Stimulated activated CD4-positive, alpha-beta T cell treated with anti-CD3 and anti-CD28 coated beads, TNF-alpha, amount 100 ng/mL, for 4 hours (primary cell): ENCODE data around the gene COL18A1.
A peak's percentile ranks its signal among the peaks of the same experiment; 100 is the strongest.

ENCODE experiments used
- DNase-seq, 3 experiments: peaks; one replicate each; pipeline ENCODE4 v3.0.0-alpha.2; 2020; ENCODE audit warnings: low read depth in 3 of 3

The COL18A1 gene

DNA sequence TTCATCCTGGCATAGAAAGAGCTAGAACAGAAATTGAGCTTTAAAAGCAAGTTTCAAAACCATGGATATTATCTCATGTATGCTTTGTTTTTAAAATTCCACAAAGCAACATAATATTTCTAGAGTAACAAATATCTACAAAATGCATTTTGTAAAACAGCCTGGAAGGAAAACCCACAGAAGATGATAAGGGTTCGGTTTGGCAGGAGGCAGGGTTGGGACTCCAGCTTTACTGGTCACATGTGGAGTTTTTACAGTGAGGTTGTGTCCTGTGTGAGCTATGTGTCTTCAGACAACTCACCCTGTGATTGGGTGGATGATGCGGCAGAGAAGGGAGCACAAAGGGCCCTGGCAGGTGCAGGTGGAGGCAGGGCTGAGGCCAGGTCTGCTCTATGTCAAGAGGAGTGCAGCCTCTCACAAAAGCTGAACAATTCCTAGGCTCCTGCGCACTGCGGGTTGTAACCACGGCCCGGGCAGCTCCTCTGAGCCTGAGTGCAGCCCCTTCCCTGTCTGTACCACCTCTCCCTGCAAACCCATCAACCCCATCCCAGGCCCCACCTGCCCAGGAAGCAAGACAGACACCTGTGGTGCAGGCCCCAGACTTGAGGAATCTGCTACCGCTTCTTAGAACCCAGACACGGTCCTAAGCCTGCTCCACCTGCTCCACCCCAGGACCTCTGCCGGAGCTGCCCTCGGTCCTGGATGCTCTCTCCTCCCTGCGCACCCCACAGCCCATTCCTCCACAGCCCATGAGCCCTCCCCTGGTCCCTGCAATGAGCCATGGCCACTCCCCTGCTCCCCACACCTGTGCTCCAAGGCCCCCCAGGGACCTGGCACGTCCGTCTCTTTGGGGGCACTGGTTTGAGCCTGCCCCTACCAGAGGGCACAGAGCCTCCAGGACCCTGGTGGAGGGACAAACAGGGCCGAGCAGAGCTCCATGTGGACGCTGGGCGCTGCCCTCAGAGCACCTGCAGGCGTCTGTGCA, 2.8 kb upstream of the COL18A1 start:
- no peak for DNase-seq

DNA sequence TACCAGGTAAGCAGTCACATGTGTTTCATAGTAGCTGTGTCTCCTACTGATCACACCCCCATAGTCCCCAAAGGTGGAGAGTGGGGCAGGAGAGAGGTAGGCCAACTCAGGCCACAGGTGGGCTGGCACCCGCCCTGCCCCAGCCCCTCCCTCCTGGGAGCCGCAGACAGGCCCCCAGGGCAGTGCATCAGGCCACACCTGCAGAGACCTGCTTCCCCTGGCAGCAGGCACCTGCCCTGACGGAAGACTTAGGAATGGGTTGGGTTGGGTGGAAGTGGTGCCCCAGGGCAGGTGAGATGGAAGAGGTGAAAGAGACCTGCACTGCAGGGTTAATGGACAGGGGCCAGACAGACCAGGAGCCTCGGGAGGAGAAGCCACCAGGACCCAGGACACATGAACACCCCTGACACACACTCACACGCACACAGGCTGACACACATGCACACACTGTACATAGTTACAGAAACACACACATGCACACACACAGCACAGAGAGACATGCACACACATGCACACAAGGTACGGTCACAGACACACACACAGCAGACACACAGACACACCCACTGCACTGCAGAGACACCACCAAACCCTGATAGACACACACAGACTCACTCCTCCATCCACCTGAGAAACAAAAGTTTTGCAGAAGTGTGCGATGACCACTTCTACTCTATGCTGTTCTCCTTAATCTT, 1.7 kb upstream of the COL18A1 start:
- no peak for DNase-seq

DNA sequence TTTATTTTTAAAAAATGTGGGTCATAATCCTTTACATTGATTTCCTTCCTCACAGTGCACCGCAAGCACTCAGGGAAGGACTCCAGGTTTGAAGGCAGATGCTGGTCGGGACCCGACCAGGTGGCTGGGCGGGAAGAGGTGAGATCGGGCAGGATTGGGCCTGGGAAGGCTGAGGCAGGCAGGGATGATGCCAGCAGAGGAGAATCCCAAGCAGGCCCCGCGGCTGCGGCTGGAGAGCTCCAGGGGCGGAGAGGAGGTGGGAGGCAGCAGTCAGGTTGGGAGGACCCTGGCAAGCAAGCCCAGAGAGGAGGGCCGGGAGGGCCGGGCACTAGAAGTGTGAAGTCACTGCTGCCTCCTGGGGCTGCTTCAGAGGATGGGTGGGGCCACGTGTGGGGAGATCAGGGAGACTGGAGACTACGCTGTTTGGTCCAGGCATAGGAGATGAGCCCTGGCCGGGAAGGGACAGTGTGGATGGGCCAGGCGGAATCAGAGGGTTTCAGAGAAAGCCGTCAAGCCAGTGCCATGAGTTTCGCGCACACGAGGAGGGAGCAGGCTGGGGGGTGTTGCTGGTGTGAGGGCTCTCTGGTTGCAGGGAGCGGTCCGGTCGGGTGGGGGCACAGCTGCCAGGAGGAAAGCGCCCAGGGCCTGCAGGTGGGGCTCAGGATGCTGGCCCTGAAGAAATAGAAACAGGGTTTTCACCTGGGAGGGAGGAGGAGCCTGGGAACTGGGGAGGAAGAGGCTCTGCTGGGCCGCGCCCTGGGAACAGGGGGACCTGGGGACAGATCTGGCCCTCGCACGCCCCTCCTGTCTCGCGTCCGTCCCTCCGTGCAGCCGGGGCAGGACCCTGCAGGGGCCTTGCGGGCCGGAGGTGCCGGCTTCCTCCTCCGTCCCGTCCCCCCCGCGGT, 888 bp upstream of the COL18A1 start:
- no peak for DNase-seq

DNA sequence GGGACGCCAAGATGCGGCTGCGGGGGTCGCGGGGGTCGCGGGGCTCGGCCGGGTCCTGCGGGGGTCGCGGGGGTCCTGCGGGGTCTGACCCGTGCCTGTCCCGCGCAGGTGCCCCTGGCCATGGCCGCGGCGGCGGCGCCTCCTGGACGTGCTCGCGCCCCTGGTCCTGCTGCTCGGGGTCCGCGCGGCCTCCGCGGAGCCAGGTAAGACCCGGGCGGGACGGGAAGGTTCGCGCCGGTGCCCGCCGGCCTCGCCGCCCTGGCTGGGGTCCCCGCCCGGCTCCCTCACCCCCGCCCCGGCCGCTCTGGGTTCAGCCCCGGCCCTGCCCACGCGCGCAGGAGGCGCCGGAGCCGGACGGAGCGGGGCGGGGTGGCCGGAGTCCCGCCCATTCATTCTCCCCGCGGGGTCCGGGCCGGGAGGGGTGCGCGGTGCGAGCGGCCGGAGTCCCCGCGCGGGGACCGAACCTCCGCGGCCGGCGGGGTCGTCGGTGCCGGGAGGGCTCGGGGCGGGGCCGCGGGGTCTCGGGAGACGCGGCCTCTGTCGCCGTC, 380 bp downstream of the COL18A1 start:
- no peak for DNase-seq

DNA sequence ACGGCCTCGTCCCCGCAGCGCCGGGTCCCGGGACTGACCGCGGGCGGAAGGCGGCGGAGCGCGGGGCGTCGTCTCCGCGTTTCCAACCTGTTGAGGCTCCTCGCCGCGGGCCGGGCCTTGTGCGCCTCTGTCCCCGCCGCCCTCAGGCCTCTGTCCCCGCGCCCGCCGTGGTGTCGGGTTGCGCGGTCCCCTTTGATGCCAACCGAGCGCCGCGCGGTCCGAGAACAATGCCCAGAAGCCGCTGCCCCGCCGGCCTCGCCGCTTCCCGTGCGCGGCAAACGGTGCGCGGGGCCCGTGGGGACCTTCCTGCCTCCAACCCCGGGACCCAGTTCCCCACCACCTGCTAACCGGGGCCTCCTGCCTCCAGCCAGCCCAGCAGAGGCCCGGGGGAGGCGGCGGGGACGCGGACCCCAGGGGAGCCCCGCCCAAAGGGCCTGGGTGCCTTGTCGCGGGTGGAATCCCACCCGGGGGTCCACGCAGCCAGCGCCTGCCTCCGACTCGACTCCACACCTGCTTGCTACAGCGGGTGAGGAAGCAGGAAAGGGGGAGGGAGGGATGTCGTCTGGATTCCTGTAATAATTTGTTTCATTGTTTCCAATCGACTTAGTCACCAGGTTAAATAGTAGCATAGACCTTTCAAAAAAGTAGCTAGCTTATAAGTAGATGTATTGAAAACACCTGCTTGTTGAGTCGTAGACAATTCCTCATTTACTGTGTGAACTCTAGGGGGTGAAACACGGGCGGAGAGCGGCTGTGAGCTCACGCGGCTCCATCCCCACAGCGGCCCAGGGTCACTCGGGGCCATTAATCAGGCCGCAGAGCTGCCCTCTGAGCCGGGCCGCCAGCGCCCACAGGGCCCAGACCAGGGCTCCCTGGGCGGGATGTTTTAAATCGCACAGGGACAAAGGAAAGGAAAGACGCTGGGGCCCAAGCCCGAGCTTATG, 1.1 kb downstream of the COL18A1 start:
- DNase-seq = peak in 2 of 3 experiments; percentile 10 to 18

DNA sequence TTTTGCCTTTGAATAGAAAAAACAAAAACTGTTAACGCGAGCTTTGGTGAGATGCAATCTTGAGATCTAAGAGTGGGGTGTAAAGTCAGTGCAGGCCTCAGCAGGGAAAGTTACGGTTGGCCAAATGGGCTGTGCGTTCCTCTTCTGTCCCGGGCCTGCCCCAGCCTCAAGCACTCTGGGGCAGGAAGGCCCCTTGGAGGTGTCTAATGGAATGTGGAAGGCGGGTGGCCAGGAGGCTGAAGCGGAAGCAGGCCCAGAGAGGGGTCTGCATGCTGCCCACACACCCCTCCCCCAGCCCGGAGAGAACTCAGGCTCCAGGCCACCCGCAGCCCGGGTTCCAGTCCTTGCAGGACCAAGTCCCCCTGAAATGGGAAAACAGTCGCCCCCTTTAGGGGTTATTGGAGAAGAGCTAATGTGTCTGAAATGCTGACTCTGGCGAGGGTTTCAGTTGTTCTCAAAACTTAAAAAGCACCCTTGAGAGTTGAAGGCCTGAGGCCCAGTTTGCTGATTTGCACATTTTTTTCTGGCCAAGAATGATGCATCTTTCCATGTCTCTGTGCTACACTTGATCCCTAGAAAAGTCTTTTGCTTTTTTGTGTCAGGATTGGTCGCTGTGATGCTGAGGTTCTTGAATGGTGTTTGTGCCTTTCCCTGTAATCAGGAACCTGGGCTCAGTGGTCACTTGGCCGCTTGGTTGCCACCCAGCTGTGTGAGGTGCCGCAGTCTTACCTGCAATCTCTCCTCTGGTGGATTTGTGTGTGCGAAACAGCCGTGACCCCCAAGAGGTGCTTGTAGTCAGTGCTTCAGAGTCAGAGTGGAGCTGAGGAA, 2.0 kb downstream of the COL18A1 start:
- no peak for DNase-seq

DNA sequence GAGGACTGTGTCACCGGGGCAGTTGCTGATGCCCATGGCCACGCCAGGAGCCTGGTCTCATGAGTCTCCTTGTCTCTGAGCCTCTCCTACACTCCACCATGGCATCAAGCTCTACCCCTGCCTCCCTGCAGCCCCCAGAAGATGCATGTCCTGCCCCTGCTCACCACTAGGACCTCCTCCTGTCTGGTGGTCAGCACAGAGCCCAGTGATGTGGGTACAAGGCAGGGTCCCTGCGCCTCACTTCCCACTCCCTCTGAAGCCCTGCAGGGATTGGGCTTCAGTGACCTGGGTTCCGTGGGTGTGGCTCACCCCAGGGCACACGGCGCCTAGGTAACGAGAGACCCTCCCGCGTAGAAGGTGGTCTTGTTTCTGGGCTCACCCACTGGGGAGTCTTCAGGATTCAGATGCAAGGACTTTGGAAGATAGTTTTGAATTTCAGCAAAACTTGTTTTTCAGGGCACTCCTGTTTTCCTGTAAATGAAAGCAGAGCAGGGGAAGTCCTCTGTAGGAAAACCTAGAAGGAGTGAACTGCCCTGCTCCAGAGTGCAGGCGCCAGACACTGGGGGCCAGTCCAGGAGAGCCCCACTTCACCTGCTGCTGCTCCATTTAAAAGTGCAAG, 2.8 kb downstream of the COL18A1 start:
- no peak for DNase-seq

DNA sequence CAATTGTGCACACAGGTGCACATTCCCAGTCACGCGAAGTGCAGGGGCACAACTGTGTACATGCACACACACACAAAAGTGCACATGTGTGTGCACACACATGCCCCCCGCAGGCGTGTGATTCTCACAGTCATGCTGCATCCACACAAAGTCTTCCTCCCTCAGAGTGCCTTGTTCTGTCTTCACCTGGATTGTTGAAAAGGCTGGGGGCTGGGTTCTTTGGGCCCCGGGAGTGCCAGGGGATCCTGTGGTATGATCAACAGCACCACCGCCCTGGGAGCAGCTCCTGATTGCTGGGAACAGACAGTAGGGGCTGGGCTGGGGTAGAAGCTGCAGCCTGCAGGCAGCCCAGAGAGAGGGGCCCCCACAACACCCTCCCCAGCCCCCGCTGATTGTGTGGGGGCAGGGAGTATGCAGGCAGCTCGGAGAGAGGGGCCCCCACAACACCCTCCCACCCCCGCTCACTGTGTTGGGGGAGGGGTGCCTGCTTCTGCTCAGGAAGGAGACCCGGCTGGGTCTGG, 3.4 kb downstream of the COL18A1 start:
- no peak for DNase-seq

DNA sequence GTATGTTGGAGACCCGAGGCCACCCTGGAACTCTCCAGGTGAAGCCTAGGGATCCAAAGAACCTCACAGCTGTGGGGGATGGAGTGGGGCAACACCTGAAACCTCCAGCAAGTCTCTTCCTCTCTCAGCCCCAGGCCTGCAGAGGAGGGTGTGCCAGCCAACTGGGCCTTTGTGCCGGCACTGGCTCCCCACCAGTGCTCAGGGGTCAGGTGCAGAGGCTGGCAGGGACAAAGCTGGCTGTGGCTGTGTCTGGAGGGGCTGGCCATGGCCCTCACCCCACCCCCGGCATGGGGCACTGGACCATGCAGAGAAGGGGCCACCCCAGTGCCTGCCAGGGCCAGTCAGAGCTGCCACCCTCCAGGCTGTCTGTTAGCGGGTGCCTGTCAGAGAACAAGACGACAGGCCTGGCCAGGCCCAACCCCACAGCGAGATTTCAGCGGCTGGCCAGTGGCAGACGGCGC, 3.9 kb downstream of the COL18A1 start:
- no peak for DNase-seq

DNA sequence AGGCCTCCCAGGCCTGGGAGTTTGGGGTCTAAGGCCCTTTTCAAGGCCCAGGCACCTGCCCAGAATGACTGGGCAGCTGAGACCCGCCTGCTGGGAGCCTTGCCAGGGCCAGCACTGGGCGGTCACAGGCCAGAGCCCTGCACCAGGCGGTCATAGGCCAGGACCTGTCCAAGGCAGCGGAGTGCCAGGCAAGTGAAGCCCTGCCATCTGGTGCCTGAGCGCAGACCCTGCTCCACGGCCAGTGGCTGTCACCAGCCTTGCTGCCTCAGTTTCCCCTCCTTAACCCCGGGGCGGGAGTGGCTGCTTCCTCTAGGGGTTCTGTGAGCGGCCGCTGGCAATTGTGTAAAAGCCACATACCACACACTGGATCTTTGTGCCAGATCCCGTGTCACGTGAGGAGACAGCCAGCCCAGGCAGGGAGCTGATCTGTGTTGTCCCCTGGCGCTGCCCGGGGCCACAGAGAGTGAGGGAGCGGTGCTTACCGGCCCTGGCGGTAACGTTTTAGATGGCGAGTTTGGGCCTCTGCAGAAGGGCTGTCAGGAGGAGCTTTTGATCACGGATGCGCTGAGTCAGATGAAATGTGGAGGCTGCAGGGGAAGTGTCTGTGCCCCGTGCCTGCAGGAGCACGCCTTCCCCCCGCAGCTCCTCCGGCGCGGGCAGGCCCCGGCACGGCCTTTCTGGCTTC, 4.6 kb downstream of the COL18A1 start:
- DNase-seq = no peak

DNA sequence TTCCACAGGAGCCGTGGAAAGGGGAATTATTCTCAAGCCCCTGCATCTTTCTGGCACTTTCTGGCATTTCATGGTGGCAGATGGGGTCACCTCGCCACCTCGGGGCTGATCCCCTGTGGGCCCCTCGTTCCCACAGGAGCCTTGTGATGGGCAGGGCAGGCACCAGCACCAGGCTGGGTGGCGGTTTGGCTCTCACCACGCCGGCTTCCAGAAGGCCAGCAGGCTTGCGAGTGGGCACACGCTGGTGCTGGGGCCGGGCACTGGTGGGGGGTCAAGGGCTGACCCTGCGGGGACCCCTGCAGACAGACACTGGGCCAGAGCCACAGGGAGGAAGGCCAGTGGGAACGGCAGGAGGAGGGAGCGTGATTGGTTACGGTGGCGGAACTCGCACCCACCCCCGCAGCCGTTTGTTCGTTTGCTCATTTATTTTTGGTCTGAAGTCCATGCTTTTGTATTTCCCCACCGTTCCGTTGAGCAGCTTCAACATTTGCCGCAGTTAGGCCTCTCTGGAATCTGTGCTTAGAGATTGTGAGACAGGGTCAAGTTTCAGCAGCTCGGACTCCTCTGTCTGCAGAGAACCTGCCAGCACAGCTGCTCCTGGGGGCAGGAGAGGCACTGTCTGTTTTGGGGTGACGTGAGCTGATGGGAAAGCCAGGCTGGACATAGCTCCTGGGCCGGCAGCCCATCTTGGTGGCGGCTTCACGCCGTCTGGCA, 5.3 kb downstream of the COL18A1 start:
- DNase-seq = no peak

DNA sequence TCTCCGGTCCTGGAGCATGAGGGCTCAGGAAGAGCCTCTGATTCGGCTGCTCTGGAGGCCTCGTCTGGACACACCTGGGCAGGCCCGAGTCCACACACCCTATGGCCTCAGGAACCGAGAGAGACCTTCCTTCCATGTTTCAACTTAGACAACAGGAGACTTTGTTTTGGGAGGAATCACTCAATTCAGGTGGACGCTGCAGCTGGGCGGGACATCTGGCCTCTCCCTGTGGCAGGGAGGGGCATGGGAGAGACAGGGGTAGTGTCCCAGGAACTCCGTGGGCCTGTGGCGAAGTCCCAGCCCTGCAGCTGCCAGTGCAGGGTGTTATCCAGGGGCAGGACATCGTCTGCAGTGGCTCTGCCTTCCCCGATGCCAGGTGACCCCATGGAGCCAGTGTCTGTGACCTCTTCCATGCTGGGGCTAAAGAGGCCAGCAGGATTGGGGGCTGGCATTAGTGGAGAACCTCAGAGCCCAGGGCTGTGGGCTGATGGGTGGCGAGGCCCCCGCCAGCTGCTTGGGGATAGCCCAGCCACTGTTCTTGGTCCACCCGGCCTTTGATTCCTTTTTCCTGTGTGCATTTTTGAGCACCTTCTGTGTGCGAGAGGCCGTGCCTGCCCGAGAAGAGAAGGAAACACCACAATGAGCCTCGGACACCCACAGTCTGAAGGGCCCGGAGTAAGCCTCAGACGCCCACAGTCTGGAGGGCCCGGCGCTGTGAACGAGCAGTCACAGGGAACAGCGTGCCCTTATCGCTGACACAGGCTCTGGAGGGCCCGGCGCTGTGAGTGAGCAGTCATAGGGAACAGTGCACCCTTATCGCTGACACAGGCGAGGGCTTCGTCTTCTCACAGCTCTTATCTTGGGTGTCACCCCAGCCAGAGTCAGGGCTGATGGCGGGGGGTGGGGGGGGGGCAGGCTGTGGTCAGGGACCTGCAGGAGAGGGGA, 6.2 kb downstream of the COL18A1 start:
- no peak for DNase-seq

DNA sequence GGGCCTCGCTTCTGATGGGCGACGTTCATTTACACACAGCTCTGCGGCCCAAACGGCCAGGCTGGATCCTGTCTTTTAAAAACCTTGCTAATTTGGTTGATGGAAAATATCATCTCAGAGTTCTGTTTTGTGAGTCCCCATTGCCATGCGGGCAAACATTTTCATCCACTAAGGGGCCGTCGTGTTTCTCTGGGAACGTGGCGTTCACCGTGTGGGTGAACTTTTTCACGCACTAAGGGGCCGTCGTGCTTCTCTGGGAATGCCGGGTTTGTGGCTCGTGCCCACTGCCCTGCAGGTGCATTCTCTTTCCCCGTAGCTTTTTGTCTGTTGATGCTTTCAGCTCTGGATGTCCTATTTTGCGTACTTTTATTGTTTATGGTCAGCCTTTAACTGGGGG, 6.8 kb downstream of the COL18A1 start:
- DNase-seq = no peak

DNA sequence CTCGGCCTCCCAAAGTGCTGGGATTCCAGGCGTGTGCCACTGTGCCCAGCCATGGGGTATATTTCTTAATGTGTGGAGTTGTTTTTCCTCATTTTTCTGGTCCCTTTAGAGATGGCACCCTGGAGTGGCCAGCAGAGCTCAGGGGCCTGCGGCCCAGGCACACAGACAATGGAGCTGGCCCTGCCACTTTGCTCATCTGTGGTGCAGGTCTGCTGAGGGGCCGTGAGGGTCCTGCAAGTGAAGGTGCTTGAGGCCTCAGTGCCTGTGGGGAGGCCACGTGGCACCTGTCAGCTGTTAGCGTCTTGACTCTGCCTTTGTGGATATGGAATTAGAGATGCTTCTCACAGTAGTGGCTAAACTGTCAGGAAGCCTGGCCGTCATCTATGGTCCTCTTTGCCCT, 7.5 kb downstream of the COL18A1 start:
- no peak for DNase-seq

DNA sequence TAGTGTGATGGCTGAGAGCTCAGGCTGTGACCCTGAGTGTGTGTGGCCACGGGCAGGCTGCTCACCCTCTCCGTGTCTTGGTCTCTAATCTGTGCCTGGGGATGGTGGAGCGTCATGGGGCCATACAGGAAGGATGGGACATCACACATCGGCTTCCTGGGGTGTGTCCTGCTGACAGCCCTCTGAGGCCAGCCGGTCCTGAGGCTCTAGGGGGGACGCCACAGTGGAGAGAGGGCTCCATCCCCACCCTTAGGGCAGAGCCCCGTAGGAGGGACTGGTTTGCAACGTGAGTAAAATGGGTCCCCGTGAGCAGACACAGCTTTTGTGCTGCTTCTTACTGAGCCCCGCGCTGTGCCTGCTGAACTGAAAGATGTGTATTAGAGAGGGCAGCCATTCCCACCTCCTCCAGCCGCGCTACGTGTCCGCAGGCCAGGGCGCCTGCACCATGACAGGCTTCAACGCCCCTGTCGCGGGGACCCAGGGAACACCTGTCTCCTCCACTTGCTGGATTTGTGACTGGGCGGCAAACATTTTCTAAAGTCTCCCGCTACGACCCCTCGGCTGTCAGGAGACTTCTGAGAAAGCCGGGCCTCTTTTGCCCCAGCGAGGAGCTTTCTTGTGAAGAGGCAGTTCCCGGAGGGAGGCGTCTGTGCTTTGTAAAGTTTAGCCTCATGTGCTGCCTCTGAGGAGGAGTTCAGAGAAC, 8.1 kb downstream of the COL18A1 start:
- no peak for DNase-seq

DNA sequence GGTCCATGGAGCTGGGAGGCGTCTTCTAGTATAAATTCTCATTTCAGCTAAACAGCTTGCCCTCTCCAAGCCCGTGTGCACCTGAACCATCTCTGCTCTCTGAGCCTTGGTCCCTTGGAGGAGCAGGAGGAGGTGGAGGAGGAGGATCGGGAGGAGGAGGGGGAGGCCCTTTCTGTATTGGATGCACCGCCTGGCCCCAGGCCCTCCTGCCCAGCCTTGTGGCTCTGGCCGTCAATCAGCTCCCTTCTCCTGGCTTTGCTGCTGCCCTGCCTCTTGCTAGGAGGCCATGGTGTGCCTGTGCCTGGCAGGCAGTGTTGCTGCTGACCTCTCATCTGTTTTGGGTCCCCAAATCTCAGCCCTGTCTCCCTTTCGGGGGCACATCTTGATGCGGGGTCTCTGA, 9.0 kb downstream of the COL18A1 start:
- DNase-seq = no peak
